Measurements from ENCODE around the gene PIP4K2A.

- no peak for TF ChIP-seq SUZ12 (IDR thresholded peaks at IDR 0.05; ENCODE audit: extremely low read depth, insufficient read depth, insufficient read length)
- no peak for TF ChIP-seq ZNF274 (IDR thresholded peaks at IDR 0.05; ENCODE audit: low read depth, low read length)
These were observed 72.6 kb downstream of the PIP4K2A start for GRCh38 chr10:22641743-22642142.
